GM18505 (cell line): ENCODE results near the gene ATG12.
A peak's percentile ranks its signal among the peaks of the same experiment; 100 is the strongest.

Source experiments
- ATAC-seq: cut with Tn5 transposase; IDR thresholded peaks from one replicate; pipeline ENCODE4 v1.9.1; 2021; ENCODE audit not compliant: unreplicated experiment
- POLR2A ChIP-seq: IDR thresholded peaks from 4 replicates; pipeline ENCODE4 v1.6.1; 2011; ENCODE audit warnings: borderline replicate concordance; ENCODE audit not compliant: insufficient read depth, insufficient read length; ENCODE audit errors: extremely low read depth

Gene ATG12

GRCh38 chr5:115855959-115856358, 14.6 kb upstream of the ATG12 start:
- ATAC-seq: no peak

GRCh38 chr5:115854139-115854538, 12.8 kb upstream of the ATG12 start:
- no peak for ATAC-seq
- TF ChIP-seq POLR2A: no peak

More at GRCh38 chr5:115855959-115856358, 14.6 kb upstream of the ATG12 start:
- no peak for TF ChIP-seq POLR2A

- TF ChIP-seq POLR2A: no peak
- ATAC-seq: no peak
These were observed 9.5 kb upstream of the ATG12 start for GRCh38 chr5:115850744-115851416.

GRCh38 chr5:115849258-115849798, 8.0 kb upstream of the ATG12 start:
- TF ChIP-seq POLR2A: no peak
- ATAC-seq: no peak

GRCh38 chr5:115847290-115847689, 5.9 kb upstream of the ATG12 start:
- no peak for ATAC-seq
- TF ChIP-seq POLR2A: no peak

- no peak for TF ChIP-seq POLR2A
- no peak for ATAC-seq
These were observed 3.0 kb upstream of the ATG12 start for GRCh38 chr5:115844321-115844817.

- no peak for TF ChIP-seq POLR2A
- no peak for ATAC-seq
These were observed 2.2 kb upstream of the ATG12 start for GRCh38 chr5:115843444-115844130.

- ATAC-seq: no peak
- no peak for TF ChIP-seq POLR2A
These were observed 1.6 kb upstream of the ATG12 start for GRCh38 chr5:115842952-115843351.

- peak; percentile 36 for ATAC-seq
- no peak for TF ChIP-seq POLR2A
These were observed 947 bp upstream of the ATG12 start for GRCh38 chr5:115842089-115842935.

- no peak for ATAC-seq
- no peak for TF ChIP-seq POLR2A
These were observed 492 bp downstream of the ATG12 start for GRCh38 chr5:115840873-115841272.

GRCh38 chr5:115838885-115839518, 2.4 kb downstream of the ATG12 start:
- no peak for ATAC-seq
- no peak for TF ChIP-seq POLR2A

GRCh38 chr5:115835481-115835880, 5.9 kb downstream of the ATG12 start:
- no peak for ATAC-seq
- no peak for TF ChIP-seq POLR2A

- peak; percentile 68 for ATAC-seq
- TF ChIP-seq POLR2A: no peak
These were observed 10.1 kb downstream of the ATG12 start for GRCh38 chr5:115831163-115831768.

- no peak for TF ChIP-seq POLR2A
- ATAC-seq: no peak
These were observed 11.5 kb downstream of the ATG12 start for GRCh38 chr5:115829913-115830312.
